H1 (cell line): ENCODE measurements around the gene ARL5A.

Experiments used
- BCL11A ChIP-seq, 2 experiments: IDR thresholded peaks; one replicate each; pipeline ENCODE4 v1.6.1; 2011; ENCODE audit warnings: low read depth in 2 of 2, low read length in 2 of 2, mild to moderate bottlenecking in 2 of 2
- CEBPB ChIP-seq: IDR thresholded peaks from 2 replicates; pipeline ENCODE4 v1.6.1; 2012; ENCODE audit warnings: low read depth, low read length
- EP300 ChIP-seq, 2 experiments: IDR thresholded peaks; 1 replicate in 1 of 2; 2 replicates in 1 of 2; pipeline ENCODE4 v1.6.1; 2011 to 2012; ENCODE audit warnings: low read depth in 2 of 2, low read length in 2 of 2, mild to moderate bottlenecking in 2 of 2, borderline replicate concordance in 1 of 2, inconsistent platforms in 1 of 2, moderate library complexity in 1 of 2
- EZH2 ChIP-seq: fragments of 200-600 bp; sonication (generic); IDR thresholded peaks from 2 replicates; pipeline ENCODE4 v1.7.1; 2012; ENCODE audit warnings: low read depth, mild to moderate bottlenecking, moderate library complexity, low read length, inconsistent platforms; ENCODE audit not compliant: severe bottlenecking
- HDAC2 ChIP-seq, 2 experiments: fragments of 300-600 bp in 1 of 2; sonication (generic) in 1 of 2; IDR thresholded peaks; 2 replicates each; pipeline ENCODE4 v1.6.1; 2011 to 2012; ENCODE audit warnings: low read depth in 2 of 2, low read length in 2 of 2, mild to moderate bottlenecking in 2 of 2, moderate library complexity in 2 of 2, borderline replicate concordance in 1 of 2, inconsistent platforms in 1 of 2
- KDM5A ChIP-seq: fragments of 200-600 bp; IDR thresholded peaks from 2 replicates; pipeline ENCODE4 v1.7.1; 2012; ENCODE audit warnings: mild to moderate bottlenecking, low read length, inconsistent platforms, mixed read lengths
- RAD21 ChIP-seq, 2 experiments: IDR thresholded peaks in 1 of 2; conservative IDR thresholded peaks in 1 of 2; 2 replicates each; pipeline ENCODE4 v1.6.1; 2011; ENCODE audit warnings: low read depth in 2 of 2, low read length in 2 of 2, improper control_type of control experiment in 1 of 2, inconsistent platforms in 1 of 2, mild to moderate bottlenecking in 1 of 2, moderate library complexity in 1 of 2
- SP1 ChIP-seq: IDR thresholded peaks from 2 replicates; pipeline ENCODE4 v1.6.1; 2011; ENCODE audit warnings: low read depth, low read length
- TAF7 ChIP-seq: optimal IDR thresholded peaks from 2 replicates; pipeline ENCODE3; 2011; ENCODE audit warnings: low read depth, mild to moderate bottlenecking, inconsistent platforms, low read length, moderate library complexity, borderline replicate concordance
- TF ChIP-seq, protein P1 (sequence below), 3 experiments: IDR thresholded peaks; 1 replicate in 2 of 3; 2 replicates in 1 of 3; pipeline versions ENCODE4 v1.5.1 to v1.6.1; 2011; ENCODE audit warnings: low read length in 3 of 3, mild to moderate bottlenecking in 3 of 3, inconsistent platforms in 2 of 3, low read depth in 1 of 3, moderate library complexity in 1 of 3; ENCODE audit not compliant: insufficient read depth in 1 of 3; ENCODE audit errors: control extremely low read depth in 1 of 3
- TF ChIP-seq, protein P2 (sequence below): IDR thresholded peaks from 2 replicates; pipeline ENCODE4 v1.6.1; 2011; ENCODE audit warnings: low read depth, mild to moderate bottlenecking, low read length; ENCODE audit not compliant: insufficient read depth
- TF ChIP-seq, protein P3 (sequence below): IDR thresholded peaks from 2 replicates; pipeline ENCODE4 v1.6.1; 2012; ENCODE audit warnings: inconsistent platforms
- TF ChIP-seq, protein P4 (sequence below): IDR thresholded peaks from 2 replicates; pipeline ENCODE4 v1.6.1; 2012; ENCODE audit warnings: low read length, inconsistent platforms

DNA sequence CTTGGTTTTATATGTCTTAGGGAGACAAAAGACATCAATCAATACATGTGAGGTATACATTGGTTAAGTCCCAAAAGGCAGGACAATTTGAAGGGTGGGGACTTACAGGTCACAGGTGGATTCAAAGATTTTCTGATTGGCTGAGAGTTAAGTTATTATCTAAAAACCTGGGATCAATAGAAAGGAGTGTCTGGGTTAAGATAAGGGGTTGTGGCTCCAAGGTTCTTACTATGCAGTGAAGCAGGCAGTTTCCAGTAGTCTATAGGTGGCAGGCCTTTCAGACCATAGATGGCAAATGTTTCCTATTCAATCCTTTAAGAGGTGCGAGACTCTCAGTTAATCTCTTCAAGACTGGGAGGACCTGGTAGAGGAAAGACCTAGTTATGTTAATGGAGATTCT lies 51.9 kb downstream of the ARL5A start:
- TF ChIP-seq, protein P1, sequence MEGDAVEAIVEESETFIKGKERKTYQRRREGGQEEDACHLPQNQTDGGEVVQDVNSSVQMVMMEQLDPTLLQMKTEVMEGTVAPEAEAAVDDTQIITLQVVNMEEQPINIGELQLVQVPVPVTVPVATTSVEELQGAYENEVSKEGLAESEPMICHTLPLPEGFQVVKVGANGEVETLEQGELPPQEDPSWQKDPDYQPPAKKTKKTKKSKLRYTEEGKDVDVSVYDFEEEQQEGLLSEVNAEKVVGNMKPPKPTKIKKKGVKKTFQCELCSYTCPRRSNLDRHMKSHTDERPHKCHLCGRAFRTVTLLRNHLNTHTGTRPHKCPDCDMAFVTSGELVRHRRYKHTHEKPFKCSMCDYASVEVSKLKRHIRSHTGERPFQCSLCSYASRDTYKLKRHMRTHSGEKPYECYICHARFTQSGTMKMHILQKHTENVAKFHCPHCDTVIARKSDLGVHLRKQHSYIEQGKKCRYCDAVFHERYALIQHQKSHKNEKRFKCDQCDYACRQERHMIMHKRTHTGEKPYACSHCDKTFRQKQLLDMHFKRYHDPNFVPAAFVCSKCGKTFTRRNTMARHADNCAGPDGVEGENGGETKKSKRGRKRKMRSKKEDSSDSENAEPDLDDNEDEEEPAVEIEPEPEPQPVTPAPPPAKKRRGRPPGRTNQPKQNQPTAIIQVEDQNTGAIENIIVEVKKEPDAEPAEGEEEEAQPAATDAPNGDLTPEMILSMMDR (IDR thresholded peaks at IDR 0.05; ENCODE audit: control extremely low read depth in 1 of 3, insufficient read depth in 1 of 3, low read depth in 1 of 3, low read length in 3 of 3) = no peak
- TF ChIP-seq RAD21 (IDR thresholded peaks at IDR 0.05 in 1 of 2, conservative IDR thresholded peaks at IDR 0.05 in 1 of 2; ENCODE audit: low read depth in 2 of 2, low read length in 2 of 2) = no peak
- TF ChIP-seq TAF7 = no peak
- no peak for TF ChIP-seq KDM5A
- no peak for TF ChIP-seq CEBPB
- no peak for TF ChIP-seq EP300 (IDR thresholded peaks at IDR 0.05; ENCODE audit: borderline replicate concordance in 1 of 2, low read depth in 2 of 2, low read length in 2 of 2)
- no peak for TF ChIP-seq SP1
- TF ChIP-seq BCL11A (IDR thresholded peaks at IDR 0.05; ENCODE audit: low read depth in 2 of 2, low read length in 2 of 2) = no peak
- no peak for TF ChIP-seq HDAC2 (IDR thresholded peaks at IDR 0.05; ENCODE audit: borderline replicate concordance in 1 of 2, low read depth in 2 of 2, low read length in 2 of 2)
- TF ChIP-seq EZH2 = no peak
- TF ChIP-seq, protein P2, sequence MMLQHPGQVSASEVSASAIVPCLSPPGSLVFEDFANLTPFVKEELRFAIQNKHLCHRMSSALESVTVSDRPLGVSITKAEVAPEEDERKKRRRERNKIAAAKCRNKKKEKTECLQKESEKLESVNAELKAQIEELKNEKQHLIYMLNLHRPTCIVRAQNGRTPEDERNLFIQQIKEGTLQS = no peak
- TF ChIP-seq, protein P3, sequence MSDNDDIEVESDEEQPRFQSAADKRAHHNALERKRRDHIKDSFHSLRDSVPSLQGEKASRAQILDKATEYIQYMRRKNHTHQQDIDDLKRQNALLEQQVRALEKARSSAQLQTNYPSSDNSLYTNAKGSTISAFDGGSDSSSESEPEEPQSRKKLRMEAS = no peak
- TF ChIP-seq, protein P4, sequence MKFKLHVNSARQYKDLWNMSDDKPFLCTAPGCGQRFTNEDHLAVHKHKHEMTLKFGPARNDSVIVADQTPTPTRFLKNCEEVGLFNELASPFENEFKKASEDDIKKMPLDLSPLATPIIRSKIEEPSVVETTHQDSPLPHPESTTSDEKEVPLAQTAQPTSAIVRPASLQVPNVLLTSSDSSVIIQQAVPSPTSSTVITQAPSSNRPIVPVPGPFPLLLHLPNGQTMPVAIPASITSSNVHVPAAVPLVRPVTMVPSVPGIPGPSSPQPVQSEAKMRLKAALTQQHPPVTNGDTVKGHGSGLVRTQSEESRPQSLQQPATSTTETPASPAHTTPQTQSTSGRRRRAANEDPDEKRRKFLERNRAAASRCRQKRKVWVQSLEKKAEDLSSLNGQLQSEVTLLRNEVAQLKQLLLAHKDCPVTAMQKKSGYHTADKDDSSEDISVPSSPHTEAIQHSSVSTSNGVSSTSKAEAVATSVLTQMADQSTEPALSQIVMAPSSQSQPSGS = no peak
